ENCODE data around the gene FRMD1.

FRMD1 gene

GRCh38 chr6:168013250-168013915 lies 65.6 kb downstream of the FRMD1 start:
- no peak for TF ChIP-seq CTCF (conservative IDR thresholded peaks at IDR 0.05; ENCODE audit: low read depth)
- POLR2A ChIA-PET (ENCODE audit: low non-redundant PET) = interaction anchor here (0.5 kb wide), 1 partner anchor 20 kb away, joined by 3 read pairs; no protein-coding TSS in a partner anchor
- CTCF ChIA-PET = no interaction called here
- H3K27ac ChIP-seq = no peak overlapping the region
- no peak for DNase-seq (ENCODE audit: low spot score)

GRCh38 chr6:168012431-168013249 lies 66.4 kb downstream of the FRMD1 start:
- no peak for DNase-seq (ENCODE audit: low spot score)
- TF ChIP-seq CTCF (conservative IDR thresholded peaks at IDR 0.05; ENCODE audit: low read depth) = no peak
- no peak overlapping the region for H3K27ac ChIP-seq
- ChIA-PET CTCF (interaction anchor here (0.5 kb wide), 1 partner anchor 59 kb away, joined by 5 read pairs; no protein-coding TSS in a partner anchor), POLR2A (ENCODE audit: low non-redundant PET) (interaction anchor here (0.5 kb wide), 1 partner anchor 20 kb away, joined by 3 read pairs; no protein-coding TSS in a partner anchor)

GRCh38 chr6:168011291-168011690 lies 67.7 kb downstream of the FRMD1 start:
- CTCF ChIA-PET = interaction anchor here (0.5 to 0.9 kb wide), 3 partner anchors 10 to 571 kb away, joined by 3 read pairs; no protein-coding TSS in a partner anchor
- no peak for DNase-seq (ENCODE audit: low spot score)
- H3K27ac ChIP-seq = no peak overlapping the region
- POLR2A ChIA-PET (ENCODE audit: low non-redundant PET) = no interaction called here
- no peak for TF ChIP-seq CTCF (conservative IDR thresholded peaks at IDR 0.05; ENCODE audit: low read depth)

- POLR2A ChIA-PET (ENCODE audit: low non-redundant PET) = no interaction called here
- CTCF ChIA-PET = no interaction called here
Observed at GRCh38 chr6:168009331-168009730, 69.7 kb downstream of the FRMD1 start.

GRCh38 chr6:168007592-168008338 lies 71.2 kb downstream of the FRMD1 start:
- no peak for TF ChIP-seq CTCF (conservative IDR thresholded peaks at IDR 0.05; ENCODE audit: low read depth)
- ChIA-PET POLR2A (ENCODE audit: low non-redundant PET) (no interaction called here), CTCF (no interaction called here)
- DNase-seq (ENCODE audit: low spot score) = peak; percentile 84
- H3K27ac ChIP-seq = peak overlapping the region; percentile 76

More at GRCh38 chr6:168009331-168009730, 69.7 kb downstream of the FRMD1 start:
- TF ChIP-seq CTCF (conservative IDR thresholded peaks at IDR 0.05; ENCODE audit: low read depth) = no peak
- no peak overlapping the region for H3K27ac ChIP-seq
- DNase-seq (ENCODE audit: low spot score) = no peak

GRCh38 chr6:168005796-168006195 lies 73.2 kb downstream of the FRMD1 start:
- POLR2A ChIA-PET (ENCODE audit: low non-redundant PET) = no interaction called here

More at GRCh38 chr6:168005796-168006195, 73.2 kb downstream of the FRMD1 start:
- CTCF ChIA-PET = no interaction called here
- no peak for DNase-seq (ENCODE audit: low spot score)
- TF ChIP-seq CTCF (conservative IDR thresholded peaks at IDR 0.05; ENCODE audit: low read depth) = no peak
- no peak overlapping the region for H3K27ac ChIP-seq
